Heart left ventricle (tissue), 16 donors: Measurements from ENCODE around the gene SSBP4. TPM values are rescaled to one million over a fixed set of nuclear protein-coding genes. Genes with fewer than 3 reads are reported as not detected.
A peak's percentile ranks its signal among the peaks of the same experiment; 100 is the strongest.

Source experiments
- ATAC-seq, 4 donors: fragments of 200-7000 bp; cut with Tn5 transposase; one replicate each; pipeline ENCODE4 v1.9.1; 2020 to 2022; ENCODE audit warnings: moderate library complexity in 4 of 4, mild to moderate bottlenecking in 3 of 4, moderate number of reproducible peaks in 1 of 4
- DNase-seq, 5 donors: peaks; one replicate each; pipeline ENCODE4 v3.0.0-alpha.2; 2020
- H3K27ac ChIP-seq, 12 donors: fragments of 200-600 bp; sonication (generic) in 4 of 12; one replicate each; pipeline versions ENCODE4 v1.5.0 to v1.8.0; 2016 to 2022; ENCODE audit warnings: mild to moderate bottlenecking in 2 of 12
- H3K27me3 ChIP-seq, 9 donors: fragments of 200-600 bp; sonication (generic) in 2 of 9; one replicate each; pipeline versions ENCODE4 v1.5.1 to v1.8.0; 2016 to 2022; ENCODE audit warnings: mild to moderate bottlenecking in 3 of 9
- H3K36me3 ChIP-seq, 9 donors: fragments of 200-600 bp; sonication (generic) in 2 of 9; one replicate each; pipeline versions ENCODE4 v1.5.0 to v1.8.0; 2018 to 2022; ENCODE audit warnings: mild to moderate bottlenecking in 2 of 9
- H3K4me1 ChIP-seq, 12 donors: fragments of 200-600 bp; sonication (generic) in 4 of 12; one replicate each; pipeline versions ENCODE4 v1.5.0 to v1.8.0; 2016 to 2022; ENCODE audit warnings: mild to moderate bottlenecking in 3 of 12
- H3K4me3 ChIP-seq, 12 donors: fragments of 200-600 bp; sonication (generic) in 4 of 12; one replicate each; pipeline versions ENCODE4 v1.5.0 to v1.8.0; 2017 to 2022; ENCODE audit warnings: mild to moderate bottlenecking in 9 of 12, moderate library complexity in 4 of 12
- H3K9me3 ChIP-seq, 12 donors: fragments of 200-600 bp; sonication (generic) in 4 of 12; one replicate each; pipeline versions ENCODE4 v1.5.0 to v1.8.0; 2016 to 2022; ENCODE audit warnings: mild to moderate bottlenecking in 1 of 12
- POLR2A ChIP-seq, 2 donors: fragments of 450-650 bp; IDR thresholded peaks; one replicate each; pipeline ENCODE4 v1.6.1; 2017; ENCODE audit warnings: antibody characterized with exemption in 2 of 2, mild to moderate bottlenecking in 2 of 2, moderate library complexity in 2 of 2
- WGBS, 4 donors: extraction: QIAGEN DNeasy Blood & Tissue Kit in 2 of 4; methylation state at CpG; one replicate each; pipeline versions ENCODE4 v1.1.5 to v1.1.7; 2013 to 2018; 5-methylcytosine and 5-hydroxymethylcytosine counted together
- intact Hi-C, 10 donors: fragments of 100-400 bp; cut with DNase I; formaldehyde crosslinking; loops; one replicate each; pipeline versions ENCODE4 v1.11.1 to v1.14.2; 2022
- polyA plus RNA-seq, 2 donors: library from polyadenylated mRNA; stranded (reverse); fragments of 200-250 nt; gene quantifications; one replicate each; pipeline ENCODE4 v1.2.3, GENCODE V29; 2013
- total RNA-seq, 9 donors: library from RNA; depleted of rRNA in 2 of 9; stranded (reverse); fragments of >200 nt in 2 of 9; fragmentation: NEBNext Ultra II Directional in 3 of 9; extraction: Animal tissue kit (Norgen Biotek cat#: 25700) in 3 of 9; gene quantifications; one replicate each; pipeline versions ENCODE4 v1.1.0 to v1.2.4, GENCODE V29; 2016 to 2023
- TF ChIP-seq, protein P1 (sequence below), 12 donors: fragments of 200-600 bp; sonication (generic) in 4 of 12; IDR thresholded peaks; one replicate each; pipeline versions ENCODE4 v1.5.0 to v1.8.0; 2018 to 2022; ENCODE audit warnings: antibody characterized with exemption in 12 of 12, mild to moderate bottlenecking in 5 of 12
- donor health status: ischemic (EF 13 %, LVEDD 7.1; RV severe dilation, severe dysfunction).
- donor health status: healthy with polysubstance abuse.
- donor health status: DM: no; HTN: yes; CAD: no.
- donor health status: DM: no; HTN: no; CAD: no.
- donor health status: ischemic (EF 25% LVEDD 6.9; RV normal size, moderate dysfunction).
- donor health status: ischemic (EF 25% LVEDD 5.7; RV mildly dilated, moderate dysfunction).
- donor health status: healthy.
- donor health status: DM: yes; HTN: yes; CAD: no.
- donor health status: ischemic (EF 35%, LVEDD 5.7; RV mildly dilated, moderate dysfunction).
- donor health status: nonischemic (EF 11% LVEDD 7.7; RV severe dilation, severe dysfunction).
- donor health status: DM: yes; HTN: yes; CAD: no.
- donor health status: PGD.
- donor health status: ischemic (EF 29% LVEDD 5.4; RV normal size, mild dysfunction).
- donor health status: nonischemic (EF 23%, LVEDD 6.1; RV moderate dilation, normal function).

The SSBP4 gene
- total and polyA plus RNA-seq, 11 donors = 23.5 to 89.8 (median 29.4) TPM

DNA sequence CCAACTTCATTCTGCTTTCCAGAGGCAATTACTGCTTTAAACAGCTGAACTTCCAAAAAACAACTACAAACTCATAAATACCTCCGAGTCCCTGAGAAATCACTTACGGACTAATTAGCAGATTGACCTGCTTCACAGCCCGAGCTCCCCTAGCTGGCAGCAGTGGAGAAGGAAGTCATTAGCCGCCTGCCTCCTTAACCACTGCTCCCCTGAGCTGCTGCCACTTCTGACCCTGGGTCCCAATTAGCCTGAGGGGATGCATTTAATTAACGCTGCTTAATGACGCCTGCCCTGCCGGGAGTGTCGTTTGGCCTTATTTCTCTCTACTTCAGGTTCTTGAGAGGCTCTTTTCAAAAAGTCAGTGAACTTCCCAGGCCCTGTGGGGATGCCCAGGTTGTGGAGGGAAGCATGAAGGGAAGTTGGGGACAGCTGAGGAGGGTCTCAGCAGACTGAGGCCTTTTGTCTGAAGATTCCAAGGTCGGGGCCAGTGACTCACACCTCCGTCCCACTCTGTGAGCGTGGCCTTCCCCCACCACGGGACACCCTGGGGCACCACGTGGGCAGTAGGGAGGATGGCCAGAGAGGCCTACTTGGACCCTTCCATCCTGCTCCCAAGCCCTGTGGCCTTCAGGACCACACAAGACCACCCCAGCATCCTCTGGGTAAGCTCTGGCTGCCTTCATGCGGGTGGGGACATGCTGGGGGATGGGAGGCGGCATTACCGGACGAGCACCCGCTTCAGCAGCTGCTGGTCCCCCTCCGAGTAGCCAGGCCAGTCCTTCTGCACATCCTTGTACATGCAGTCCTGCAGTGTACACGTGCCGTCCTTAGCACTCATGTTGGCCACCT, 38.5 kb downstream of the SSBP4 start:
- Histone ChIP-seq H3K4me1 (peaks cover 17 to 54% (median 37%) of the 10 kb centered on the region in 12 donors), H3K36me3 (peaks cover 0 to 89% (median 34%) of the 10 kb centered on the region in 9 donors), H3K9me3 (peaks cover 0 to 5% (median 0%) of the 10 kb centered on the region in 12 donors), H3K4me3 (no peak overlapping the region), H3K27me3 (no peaks in the 10 kb centered on the region), H3K27ac (peak overlapping the region in 7 of 12 donors; percentile 5 to 93 (median 49))
- intact Hi-C loops = loop anchor here in 4 of 10 donors (5.0 to 10.0 kb wide), 4 partner anchors 127 to 390 kb away; partner anchors contain the start of gene REX1BD (in 2 of the 4)
- TF ChIP-seq, protein P1, sequence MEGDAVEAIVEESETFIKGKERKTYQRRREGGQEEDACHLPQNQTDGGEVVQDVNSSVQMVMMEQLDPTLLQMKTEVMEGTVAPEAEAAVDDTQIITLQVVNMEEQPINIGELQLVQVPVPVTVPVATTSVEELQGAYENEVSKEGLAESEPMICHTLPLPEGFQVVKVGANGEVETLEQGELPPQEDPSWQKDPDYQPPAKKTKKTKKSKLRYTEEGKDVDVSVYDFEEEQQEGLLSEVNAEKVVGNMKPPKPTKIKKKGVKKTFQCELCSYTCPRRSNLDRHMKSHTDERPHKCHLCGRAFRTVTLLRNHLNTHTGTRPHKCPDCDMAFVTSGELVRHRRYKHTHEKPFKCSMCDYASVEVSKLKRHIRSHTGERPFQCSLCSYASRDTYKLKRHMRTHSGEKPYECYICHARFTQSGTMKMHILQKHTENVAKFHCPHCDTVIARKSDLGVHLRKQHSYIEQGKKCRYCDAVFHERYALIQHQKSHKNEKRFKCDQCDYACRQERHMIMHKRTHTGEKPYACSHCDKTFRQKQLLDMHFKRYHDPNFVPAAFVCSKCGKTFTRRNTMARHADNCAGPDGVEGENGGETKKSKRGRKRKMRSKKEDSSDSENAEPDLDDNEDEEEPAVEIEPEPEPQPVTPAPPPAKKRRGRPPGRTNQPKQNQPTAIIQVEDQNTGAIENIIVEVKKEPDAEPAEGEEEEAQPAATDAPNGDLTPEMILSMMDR (IDR thresholded peaks at IDR 0.05) = no peak
- TF ChIP-seq POLR2A (IDR thresholded peaks at IDR 0.05) = no peak
- DNase-seq = peak in 1 of 5 donors; percentile 28
- no peak for ATAC-seq
- 85 to 91% (median 88%) methylated on average over 21 of the region's 21 CpGs for WGBS, 4 donors

DNA sequence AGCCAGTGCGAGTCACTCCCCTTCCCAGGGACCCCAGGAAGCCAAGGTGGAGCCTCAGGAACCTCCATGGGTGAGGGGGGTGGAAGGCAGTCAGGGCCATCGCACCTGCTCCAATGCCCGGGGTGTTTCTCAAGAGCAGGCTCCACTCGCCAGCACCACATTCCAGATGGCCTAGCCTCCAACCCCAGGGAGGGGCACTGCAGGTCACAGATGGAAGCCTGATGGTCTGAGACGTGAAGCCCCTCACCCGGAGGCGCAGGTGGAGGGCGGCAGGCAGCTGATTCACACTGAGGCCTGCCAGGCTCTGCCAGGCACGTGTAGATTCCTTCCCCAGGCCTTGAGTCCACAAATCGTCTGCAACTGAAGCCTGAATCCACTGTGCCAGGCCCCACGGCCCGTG, 41.7 kb downstream of the SSBP4 start:
- Histone ChIP-seq H3K4me3 (no peak overlapping the region), H3K36me3 (peaks cover 0 to 85% (median 21%) of the 10 kb centered on the region in 9 donors), H3K27ac (peak overlapping the region in 11 of 12 donors; percentile 70 to 96 (median 88)), H3K27me3 (no peaks in the 10 kb centered on the region), H3K9me3 (peaks cover 0 to 5% (median 0%) of the 10 kb centered on the region in 12 donors), H3K4me1 (peaks cover 30 to 83% (median 59%) of the 10 kb centered on the region in 12 donors)
- ATAC-seq (no peak), DNase-seq (no peak)
- WGBS, 4 donors = 71 to 82% (median 78%) methylated on average over 5 to 12 of the region's 12 CpGs
- intact Hi-C loops = loop anchor here in 6 of 10 donors (5.0 to 10.0 kb wide), 8 partner anchors 46 to 384 kb away; partner anchors contain the start of genes CRTC1 (in 1 of the 6), ELL (in 1 of the 6), KXD1 (in 1 of the 6) and REX1BD (in 1 of the 6)
- TF ChIP-seq POLR2A (IDR thresholded peaks at IDR 0.05) = no peak
- TF ChIP-seq, protein P1 (IDR thresholded peaks at IDR 0.05) = no peak

DNA sequence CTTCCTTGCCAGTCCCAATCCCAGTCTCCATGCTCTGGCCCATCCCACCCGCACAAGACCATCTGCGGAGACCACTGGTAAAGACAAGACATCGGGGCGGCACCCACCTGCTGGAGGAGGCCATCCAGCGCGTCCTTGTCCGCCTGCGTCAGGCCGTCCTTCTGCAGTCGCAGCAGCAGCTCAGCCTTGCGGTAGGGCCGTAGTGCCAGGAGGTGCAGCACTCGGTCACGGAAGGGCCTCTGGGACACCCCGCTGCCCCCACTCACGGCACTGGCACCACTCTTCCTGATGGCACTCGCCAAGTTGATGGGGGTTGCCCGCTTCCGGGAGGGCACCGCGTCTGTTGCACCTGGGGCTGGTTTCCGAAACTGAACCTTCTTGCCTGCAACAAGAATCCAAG, 42.3 kb downstream of the SSBP4 start:
- peaks cover 0 to 5% (median 0%) of the 10 kb centered on the region in 12 donors for H3K9me3 ChIP-seq
- no peaks in the 10 kb centered on the region for H3K27me3 ChIP-seq
- no peak overlapping the region for H3K4me3 ChIP-seq
- H3K27ac ChIP-seq = peak overlapping the region in 9 of 12 donors; percentile 82 to 96 (median 91)
- TF ChIP-seq, protein P1 (IDR thresholded peaks at IDR 0.05) = no peak
- TF ChIP-seq POLR2A (IDR thresholded peaks at IDR 0.05) = no peak
- H3K36me3 ChIP-seq = peaks cover 0 to 81% (median 18%) of the 10 kb centered on the region in 9 donors
- intact Hi-C loops = loop anchor here in 6 of 10 donors (5.0 to 10.0 kb wide), 8 partner anchors 46 to 383 kb away; partner anchors contain the start of genes CRTC1 (in 1 of the 6), ELL (in 1 of the 6), KXD1 (in 1 of the 6) and REX1BD (in 1 of the 6)
- DNase-seq (no peak), ATAC-seq (no peak)
- peaks cover 32 to 89% (median 64%) of the 10 kb centered on the region in 12 donors for H3K4me1 ChIP-seq
- WGBS, 4 donors = 91 to 94% (median 92%) methylated on average over 19 to 22 of the region's 22 CpGs
